H1 (cell line): ENCODE results near the gene MEI1. TPM values are rescaled to one million over a fixed set of nuclear protein-coding genes. Genes with fewer than 3 reads are reported as not detected.

ENCODE experiments used
- CTCF ChIA-PET: fragments of 300-600 bp; sonication (Branson Sonifier 250); formaldehyde crosslinking; loops from one replicate; lab custom pipeline; 2021; ENCODE audit not compliant: partially characterized antibody; lab: Charles Lee
- POLR2A ChIA-PET: fragments of 300-600 bp; sonication (Branson Sonifier 250); formaldehyde crosslinking; loops from one replicate; lab custom pipeline; 2021; ENCODE audit warnings: inconsistent platforms; ENCODE audit not compliant: partially characterized antibody; lab: Charles Lee
- DNase-seq, 2 experiments: peaks; one replicate each; pipeline versions ENCODE4 v3.0.0 to v3.0.0-alpha.2; 2010 to 2022; ENCODE audit warnings: low spot score in 2 of 2, low read depth in 1 of 2, mixed read lengths in 1 of 2
- FAIRE-seq: peaks from 2 replicates; lab custom pipeline; 2011; peaks lifted over from hg19 to GRCh38; lab: Jason Lieb, UNC
- H2AFZ ChIP-seq: 2 replicates; pipeline ENCODE4 v1.8.1; 2012; ENCODE audit warnings: low read length, inconsistent platforms
- H2AK5ac ChIP-seq: 2 replicates; pipeline ENCODE4 v1.6.1; 2013; ENCODE audit warnings: low read depth, low read length
- H2BK120ac ChIP-seq: replicated peaks from 2 replicates; pipeline ENCODE3; 2013; ENCODE audit warnings: low read depth, low read length, inconsistent platforms
- H2BK12ac ChIP-seq: 2 replicates; pipeline ENCODE4 v1.6.1; 2013; ENCODE audit warnings: low read depth, low read length
- H2BK15ac ChIP-seq: 2 replicates; pipeline ENCODE4 v1.6.1; 2013; ENCODE audit warnings: low read length
- H2BK20ac ChIP-seq: 2 replicates; pipeline ENCODE4 v1.6.1; 2013; ENCODE audit warnings: low read length
- H2BK5ac ChIP-seq: 2 replicates; pipeline ENCODE4 v1.6.1; 2013; ENCODE audit warnings: low read depth, low read length
- H3K14ac ChIP-seq: 2 replicates; pipeline ENCODE4 v1.6.1; 2013; ENCODE audit warnings: inconsistent platforms; ENCODE audit not compliant: insufficient read length
- H3K18ac ChIP-seq: 2 replicates; pipeline ENCODE4 v1.6.1; 2013; ENCODE audit warnings: low read length; ENCODE audit errors: extremely low read depth
- H3K23ac ChIP-seq: 2 replicates; pipeline ENCODE4 v1.6.1; 2013; ENCODE audit warnings: inconsistent platforms; ENCODE audit not compliant: insufficient read length
- H3K23me2 ChIP-seq: 2 replicates; pipeline ENCODE4 v1.6.1; 2013; ENCODE audit warnings: low read depth, low read length
- H3K27ac ChIP-seq: 2 replicates; pipeline ENCODE4 v1.6.1; 2011; ENCODE audit warnings: low read depth, low read length, inconsistent platforms
- H3K27me3 ChIP-seq, 4 experiments: replicated peaks in 1 of 4; 1 replicate in 1 of 4; 2 replicates in 3 of 4; pipeline versions ENCODE4 v1.6.1 to v1.8.1; 2011 to 2013; ENCODE audit warnings: low read length in 3 of 4, mild to moderate bottlenecking in 3 of 4, inconsistent platforms in 2 of 4, mixed read lengths in 2 of 4, moderate library complexity in 1 of 4; ENCODE audit not compliant: control insufficient read depth in 3 of 4, insufficient read depth in 3 of 4; ENCODE audit errors: extremely low read depth in 1 of 4
- H3K36me3 ChIP-seq, 4 experiments: 2 replicates each; pipeline versions ENCODE4 v1.6.1 to v1.8.1; 2011 to 2013; ENCODE audit warnings: mild to moderate bottlenecking in 4 of 4, low read length in 3 of 4, moderate library complexity in 2 of 4, control low read depth in 1 of 4, inconsistent platforms in 1 of 4; ENCODE audit not compliant: insufficient read depth in 4 of 4, control insufficient read depth in 2 of 4
- H3K4ac ChIP-seq: replicated peaks from 2 replicates; pipeline ENCODE3; 2013; ENCODE audit warnings: low read length, low read depth, mixed read lengths, inconsistent platforms; ENCODE audit not compliant: insufficient read length
- H3K4me1 ChIP-seq, 4 experiments: replicated peaks in 1 of 4; 1 replicate in 1 of 4; 2 replicates in 3 of 4; pipeline versions ENCODE4 v1.6.1 to v1.8.1; 2011 to 2013; ENCODE audit warnings: low read length in 3 of 4, inconsistent platforms in 2 of 4, mixed read lengths in 1 of 4; ENCODE audit not compliant: insufficient read depth in 4 of 4, control insufficient read depth in 3 of 4
- H3K4me2 ChIP-seq, 2 experiments: 2 replicates each; pipeline versions ENCODE4 v1.6.1 to v1.8.1; 2011 to 2013; ENCODE audit warnings: low read depth in 2 of 2, low read length in 2 of 2, control low read depth in 1 of 2, inconsistent platforms in 1 of 2, mild to moderate bottlenecking in 1 of 2; ENCODE audit not compliant: insufficient read depth in 1 of 2
- H3K4me3 ChIP-seq, 4 experiments: fragments of 200-600, 300-600 bp in 1 of 4; sonication (generic), shearing (Covaris generic), sonication (Bioruptor Twin) in 1 of 4; 2 replicates each; pipeline versions ENCODE4 v1.5.1 to v1.8.1; 2011 to 2016; ENCODE audit warnings: low read length in 4 of 4, low read depth in 3 of 4, control low read depth in 2 of 4, inconsistent platforms in 2 of 4, mild to moderate bottlenecking in 2 of 4, mixed read lengths in 1 of 4, moderate library complexity in 1 of 4; ENCODE audit not compliant: insufficient read depth in 2 of 4; ENCODE audit errors: extremely low read depth in 1 of 4
- H3K56ac ChIP-seq: replicated peaks from 2 replicates; pipeline ENCODE3; 2013; ENCODE audit warnings: low read depth, mild to moderate bottlenecking, mixed read lengths, low read length, inconsistent platforms; ENCODE audit not compliant: insufficient read length
- H3K79me1 ChIP-seq: 2 replicates; pipeline ENCODE4 v1.6.1; 2013; ENCODE audit warnings: low read depth, low read length, control low read depth
- H3K79me2 ChIP-seq, 2 experiments: 2 replicates each; pipeline versions ENCODE4 v1.6.1 to v1.8.1; 2012 to 2013; ENCODE audit warnings: low read length in 2 of 2, mild to moderate bottlenecking in 2 of 2, inconsistent platforms in 1 of 2; ENCODE audit not compliant: insufficient read depth in 2 of 2, control insufficient read depth in 1 of 2
- H3K9ac ChIP-seq, 4 experiments: replicated peaks in 1 of 4; 1 replicate in 1 of 4; 2 replicates in 3 of 4; pipeline versions ENCODE4 v1.6.1 to v1.8.1; 2011 to 2013; ENCODE audit warnings: low read depth in 3 of 4, low read length in 3 of 4, control low read depth in 2 of 4, mild to moderate bottlenecking in 2 of 4, moderate library complexity in 2 of 4, inconsistent platforms in 1 of 4; ENCODE audit errors: extremely low read depth in 1 of 4
- H3K9me3 ChIP-seq, 2 experiments: 2 replicates each; pipeline versions ENCODE4 v1.6.1 to v1.8.1; 2012 to 2013; ENCODE audit warnings: mild to moderate bottlenecking in 2 of 2, moderate library complexity in 2 of 2, control low read depth in 1 of 2, inconsistent platforms in 1 of 2, low read depth in 1 of 2, low read length in 1 of 2, mixed read lengths in 1 of 2; ENCODE audit not compliant: insufficient read depth in 2 of 2
- H4K20me1 ChIP-seq, 2 experiments: replicated peaks in 1 of 2; 2 replicates each; pipeline versions ENCODE3 to v1.8.1; 2011 to 2013; ENCODE audit warnings: inconsistent platforms in 2 of 2, low read length in 2 of 2, mild to moderate bottlenecking in 1 of 2; ENCODE audit not compliant: insufficient read depth in 2 of 2, control insufficient read depth in 1 of 2
- H4K5ac ChIP-seq: 2 replicates; pipeline ENCODE4 v1.6.1; 2013; ENCODE audit warnings: low read length, low read depth, mixed read lengths, inconsistent platforms; ENCODE audit not compliant: insufficient read length
- H4K8ac ChIP-seq: 2 replicates; pipeline ENCODE4 v1.8.0; 2013; ENCODE audit warnings: mild to moderate bottlenecking, moderate library complexity, low read length, inconsistent platforms; ENCODE audit not compliant: insufficient read depth; ENCODE audit errors: extremely low read depth
- H4K91ac ChIP-seq: replicated peaks from 2 replicates; pipeline ENCODE3; 2013; ENCODE audit warnings: low read length, mixed read lengths, inconsistent platforms; ENCODE audit not compliant: insufficient read length
- BRCA1 ChIP-seq: IDR thresholded peaks from 2 replicates; pipeline ENCODE4 v1.6.1; 2012; ENCODE audit warnings: low read depth, low read length, improper control_type of control experiment
- KDM1A ChIP-seq: fragments of 200-600, 300-600 bp; sonication (generic); IDR thresholded peaks from 2 replicates; pipeline ENCODE4 v1.7.1; 2016; ENCODE audit warnings: mild to moderate bottlenecking, low read length, borderline replicate concordance
- PHF8 ChIP-seq: fragments of 200-600 bp; sonication (generic); conservative IDR thresholded peaks from 2 replicates; pipeline ENCODE4 v1.7.1; 2012; ENCODE audit warnings: low read depth, mild to moderate bottlenecking, inconsistent platforms, low read length, moderate library complexity
- RAD21 ChIP-seq, 2 experiments: IDR thresholded peaks in 1 of 2; conservative IDR thresholded peaks in 1 of 2; 2 replicates each; pipeline ENCODE4 v1.6.1; 2011; ENCODE audit warnings: low read depth in 2 of 2, low read length in 2 of 2, improper control_type of control experiment in 1 of 2, inconsistent platforms in 1 of 2, mild to moderate bottlenecking in 1 of 2, moderate library complexity in 1 of 2
- SP1 ChIP-seq: IDR thresholded peaks from 2 replicates; pipeline ENCODE4 v1.6.1; 2011; ENCODE audit warnings: low read depth, low read length
- WGBS, 2 experiments: shearing (Covaris generic) in 1 of 2; methylation state at CpG; one replicate each; pipeline versions ENCODE4 v1.1.6 to v1.1.7; 2013 to 2015; ENCODE audit warnings: low lambda C conversion rate in 2 of 2, mixed read lengths in 2 of 2, inconsistent platforms in 1 of 2, low coverage in 1 of 2, missing lambda C conversion rate in 1 of 2; ENCODE audit not compliant: insufficient replicate concordance in 2 of 2, insufficient coverage in 1 of 2, insufficient read length in 1 of 2; ENCODE audit errors: extremely low coverage in 1 of 2, missing lambda C conversion rate in 1 of 2; 5-methylcytosine and 5-hydroxymethylcytosine counted together
- polyA plus RNA-seq, 7 experiments: library from polyadenylated mRNA; depleted of rRNA in 3 of 7; stranded (reverse) in 5 of 7; unstranded in 2 of 7; fragments of >200 nt in 5 of 7; fragments of 200-250 nt in 2 of 7; gene quantifications; 1 replicate in 5 of 7; 2 replicates in 1 of 7; 4 replicates in 1 of 7; pipeline versions ENCODE4 v1.2.1 to v1.2.3, GENCODE V29; 2011 to 2013; ENCODE audit warnings: missing spikeins in 2 of 7, mixed read lengths in 2 of 7
- total RNA-seq: library from RNA; stranded (reverse); fragmentation: NEBNext Ultra II Directional; extraction: Animal tissue kit (Norgen Biotek cat#: 25700); gene quantifications from 2 replicates; pipeline ENCODE4 v1.2.1, GENCODE V29; 2021
- TF ChIP-seq, protein P1 (sequence below): IDR thresholded peaks from 2 replicates; pipeline ENCODE4 v1.6.1; 2012; ENCODE audit warnings: low read length, inconsistent platforms
- TF ChIP-seq, protein P2 (sequence below), 3 experiments: IDR thresholded peaks; 1 replicate in 2 of 3; 2 replicates in 1 of 3; pipeline versions ENCODE4 v1.5.1 to v1.6.1; 2011; ENCODE audit warnings: low read length in 3 of 3, mild to moderate bottlenecking in 3 of 3, inconsistent platforms in 2 of 3, low read depth in 1 of 3, moderate library complexity in 1 of 3; ENCODE audit not compliant: insufficient read depth in 1 of 3; ENCODE audit errors: control extremely low read depth in 1 of 3

MEI1 gene
- total and polyA plus RNA-seq, 2 of the 8 experiments (the other 6 are each of a cell fraction or from before 2014, with no cell fraction given), result 0.27 to 0.54 TPM

DNA sequence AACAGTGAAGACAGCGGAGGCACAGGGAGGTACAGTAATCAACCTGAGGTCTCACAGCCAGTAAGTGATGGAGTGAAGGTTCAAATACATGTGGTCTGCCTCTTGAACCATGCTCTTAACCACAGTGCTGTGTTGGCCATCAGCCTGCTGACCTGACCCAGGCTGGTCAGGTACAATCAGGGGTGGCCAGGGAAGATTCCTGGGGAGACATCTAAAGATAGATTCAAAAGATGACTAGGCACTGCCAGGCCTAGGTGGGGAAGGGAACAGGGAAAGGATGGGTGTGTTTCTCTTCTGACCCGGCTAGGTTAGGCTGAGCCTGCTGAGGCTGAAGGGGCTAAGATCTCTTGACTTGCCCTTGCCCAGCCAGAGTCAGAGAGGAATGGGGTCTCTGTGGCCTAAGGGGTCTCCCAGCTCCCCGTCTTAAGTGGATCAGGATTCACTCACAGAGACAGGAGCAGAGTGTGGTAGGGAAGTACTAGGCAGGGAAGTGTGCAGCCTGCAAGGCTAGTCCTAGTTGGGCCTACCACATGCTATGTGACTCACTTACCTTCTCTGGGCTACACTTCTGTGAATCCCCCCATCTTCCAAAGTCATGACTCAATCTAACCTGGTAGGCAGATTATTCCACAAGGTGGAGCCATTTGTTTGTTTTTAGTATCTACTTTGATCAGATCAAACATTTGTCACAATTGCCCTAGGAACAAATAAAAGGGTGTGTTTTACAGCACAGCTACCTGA lies 123.2 kb downstream of the MEI1 start:
- no peak for TF ChIP-seq BRCA1
- no peak for TF ChIP-seq SP1
- TF ChIP-seq, protein P1, sequence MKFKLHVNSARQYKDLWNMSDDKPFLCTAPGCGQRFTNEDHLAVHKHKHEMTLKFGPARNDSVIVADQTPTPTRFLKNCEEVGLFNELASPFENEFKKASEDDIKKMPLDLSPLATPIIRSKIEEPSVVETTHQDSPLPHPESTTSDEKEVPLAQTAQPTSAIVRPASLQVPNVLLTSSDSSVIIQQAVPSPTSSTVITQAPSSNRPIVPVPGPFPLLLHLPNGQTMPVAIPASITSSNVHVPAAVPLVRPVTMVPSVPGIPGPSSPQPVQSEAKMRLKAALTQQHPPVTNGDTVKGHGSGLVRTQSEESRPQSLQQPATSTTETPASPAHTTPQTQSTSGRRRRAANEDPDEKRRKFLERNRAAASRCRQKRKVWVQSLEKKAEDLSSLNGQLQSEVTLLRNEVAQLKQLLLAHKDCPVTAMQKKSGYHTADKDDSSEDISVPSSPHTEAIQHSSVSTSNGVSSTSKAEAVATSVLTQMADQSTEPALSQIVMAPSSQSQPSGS, result no peak
- TF ChIP-seq, protein P2, sequence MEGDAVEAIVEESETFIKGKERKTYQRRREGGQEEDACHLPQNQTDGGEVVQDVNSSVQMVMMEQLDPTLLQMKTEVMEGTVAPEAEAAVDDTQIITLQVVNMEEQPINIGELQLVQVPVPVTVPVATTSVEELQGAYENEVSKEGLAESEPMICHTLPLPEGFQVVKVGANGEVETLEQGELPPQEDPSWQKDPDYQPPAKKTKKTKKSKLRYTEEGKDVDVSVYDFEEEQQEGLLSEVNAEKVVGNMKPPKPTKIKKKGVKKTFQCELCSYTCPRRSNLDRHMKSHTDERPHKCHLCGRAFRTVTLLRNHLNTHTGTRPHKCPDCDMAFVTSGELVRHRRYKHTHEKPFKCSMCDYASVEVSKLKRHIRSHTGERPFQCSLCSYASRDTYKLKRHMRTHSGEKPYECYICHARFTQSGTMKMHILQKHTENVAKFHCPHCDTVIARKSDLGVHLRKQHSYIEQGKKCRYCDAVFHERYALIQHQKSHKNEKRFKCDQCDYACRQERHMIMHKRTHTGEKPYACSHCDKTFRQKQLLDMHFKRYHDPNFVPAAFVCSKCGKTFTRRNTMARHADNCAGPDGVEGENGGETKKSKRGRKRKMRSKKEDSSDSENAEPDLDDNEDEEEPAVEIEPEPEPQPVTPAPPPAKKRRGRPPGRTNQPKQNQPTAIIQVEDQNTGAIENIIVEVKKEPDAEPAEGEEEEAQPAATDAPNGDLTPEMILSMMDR (IDR thresholded peaks at IDR 0.05; ENCODE audit: control extremely low read depth in 1 of 3, insufficient read depth in 1 of 3, low read depth in 1 of 3, low read length in 3 of 3), result peak in 2 of 3 experiments; percentile 36 to 57; a peak in 2 of 4 replicates
- peak; percentile 67 to 77 for TF ChIP-seq RAD21 (IDR thresholded peaks at IDR 0.05 in 1 of 2, conservative IDR thresholded peaks at IDR 0.05 in 1 of 2; ENCODE audit: low read depth in 2 of 2, low read length in 2 of 2)
- no peak for TF ChIP-seq PHF8
- TF ChIP-seq KDM1A, result peak; percentile 54; the same call in 1 of the 2 replicates
- H3K27ac ChIP-seq, result no peak overlapping the region
- no peak for DNase-seq

More for the DNA sequence above, 123.2 kb downstream of the MEI1 start:
- Histone ChIP-seq H3K4ac (no peak overlapping the region), H3K79me2 (no peaks in the 10 kb centered on the region), H3K23ac (no peak overlapping the region), H2AK5ac (no peak overlapping the region), H3K9ac (no peak overlapping the region), H4K20me1 (peaks cover 0 to 8% of the 10 kb centered on the region in 2 experiments), H3K4me1 (peaks cover 2 to 11% (median 6%) of the 10 kb centered on the region in 4 experiments), H4K91ac (no peak overlapping the region), H3K9me3 (no peaks in the 10 kb centered on the region), H2BK15ac (no peak overlapping the region), H3K14ac (no peak overlapping the region), H2AFZ (no peak overlapping the region), H2BK120ac (no peak overlapping the region), H3K27me3 (no peaks in the 10 kb centered on the region; a peak in 1 of 7 replicates), H3K79me1 (peaks cover 5% of the 10 kb centered on the region), H3K4me3 (no peak overlapping the region), H3K4me2 (no peak overlapping the region), H3K18ac (no peak overlapping the region), H2BK5ac (no peak overlapping the region), H4K5ac (no peak overlapping the region), H3K56ac (no peak overlapping the region), H3K23me2 (no peaks in the 10 kb centered on the region), H3K36me3 (peaks cover 0 to 4% (median 3%) of the 10 kb centered on the region in 4 experiments; a peak in 3 of 8 replicates), H4K8ac (no peak overlapping the region), H2BK12ac (no peak overlapping the region), H2BK20ac (no peak overlapping the region)
- CTCF ChIA-PET, result interaction anchor here (0.6 to 1.7 kb wide), 11 partner anchors 10 to 136 kb away, joined by 3 to 7 read pairs (median 3); partner anchors contain the start of gene SREBF2
- FAIRE-seq, result peak; percentile 81
- WGBS, 2 experiments, result 75% methylated on average over 3 of the region's 3 CpGs; no CpG with 5 or more reads in 1 of the 2 experiments
- POLR2A ChIA-PET, result interaction anchor here (0.8 to 1.7 kb wide), 4 partner anchors 9 to 124 kb away, joined by 3 to 5 read pairs (median 4); partner anchors contain the start of genes CCDC134 and CENPM
